Measurements from ENCODE around the gene CDC16. TPM values are rescaled to one million over a fixed set of nuclear protein-coding genes. Genes with fewer than 3 reads are reported as not detected.

Gene CDC16
- total and polyA plus RNA-seq, 2 of the 4 experiments (the other 2 are of a cell fraction): 41.6 to 66.6 TPM

DNA sequence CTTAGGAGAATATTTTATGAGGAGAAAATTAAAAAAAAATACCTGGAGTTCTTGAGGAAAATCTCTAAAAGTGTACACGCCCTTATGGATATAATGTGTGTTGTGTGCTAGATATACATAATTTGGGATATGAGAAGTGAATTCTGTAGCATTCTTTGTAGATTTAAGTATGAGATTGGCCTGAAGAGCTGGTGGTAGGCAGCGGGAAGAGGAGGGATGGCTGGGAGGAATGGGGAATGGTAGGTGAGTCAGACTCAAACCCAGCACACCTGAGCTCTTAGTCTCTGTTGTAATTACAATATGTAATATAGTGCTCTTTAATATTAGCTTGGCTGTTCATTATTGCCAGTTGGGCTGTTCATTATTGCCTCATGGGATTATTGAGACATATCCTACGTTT is 86.6 kb downstream of the CDC16 start:
- peaks cover 27% of the 10 kb centered on the region for H3K36me3 ChIP-seq (ENCODE audit: control insufficient read depth, insufficient read depth, low read length)
- in situ Hi-C loops (cut with MboI; ENCODE audit: low sequenced_read_pairs): no loop called here
- CTCF ChIA-PET: no interaction called here

More for the DNA sequence above, 86.6 kb downstream of the CDC16 start:
- no peak overlapping the region for H2BK120ac ChIP-seq (ENCODE audit: low read depth, low read length)
- no peak overlapping the region for H3K27ac ChIP-seq (ENCODE audit: insufficient read depth, low read length)
- TF ChIP-seq CEBPB (IDR thresholded peaks at IDR 0.05; ENCODE audit: low read depth, low read length): no peak
- H2AK9ac ChIP-seq (replicated peaks; ENCODE audit: low read depth, low read length, poor library complexity): no peak overlapping the region
- H3K4ac ChIP-seq (ENCODE audit: low read depth, low read length): no peak overlapping the region
- H3K79me1 ChIP-seq (ENCODE audit: low read depth in 1 of 2, low read length in 2 of 2): peaks cover 36 to 66% of the 10 kb centered on the region in 2 experiments
- no peak overlapping the region for H2BK5ac ChIP-seq (ENCODE audit: low read depth, low read length, poor library complexity, severe bottlenecking)
- H2AK5ac ChIP-seq (ENCODE audit: low read depth, low read length): no peak overlapping the region
- POLR2A ChIA-PET (ENCODE audit: unreplicated experiment): no interaction called here
- H3K18ac ChIP-seq (ENCODE audit: low read depth, low read length): no peak overlapping the region
- no peak overlapping the region for H3K4me2 ChIP-seq (ENCODE audit: low read depth, low read length)
- H3K4me3 ChIP-seq (ENCODE audit: insufficient read depth, low read depth, low read length): no peak overlapping the region
- no peaks in the 10 kb centered on the region for H3K9me3 ChIP-seq (ENCODE audit: control insufficient read depth, insufficient read depth, low read length)
- H3K56ac ChIP-seq (ENCODE audit: extremely low read depth, insufficient read depth, low read length): no peak overlapping the region
- peaks cover 9% of the 10 kb centered on the region for H3K9me1 ChIP-seq (ENCODE audit: insufficient read depth, low read length)
- WGBS, 2 experiments (ENCODE audit: extremely low coverage in 2 of 2, insufficient read length in 1 of 2): no CpG with 5 or more reads among the region's 3 CpGs
- no TSS peak for BruUV-seq (replicated peaks)
- no peak overlapping the region for H4K91ac ChIP-seq (ENCODE audit: insufficient read depth, low read depth, low read length)
- no peak overlapping the region for H2AFZ ChIP-seq (replicated peaks; ENCODE audit: low read length, poor library complexity)
- H4K8ac ChIP-seq (ENCODE audit: low read depth in 2 of 2, low read length in 2 of 2): no peak overlapping the region
- H3K9ac ChIP-seq (ENCODE audit: low read depth, low read length): no peak overlapping the region
- peaks cover 45% of the 10 kb centered on the region for H4K20me1 ChIP-seq (ENCODE audit: insufficient read depth, low read length)
- no peak overlapping the region for H2BK20ac ChIP-seq (ENCODE audit: low read depth, low read length)
- no peak overlapping the region for H3K23ac ChIP-seq (ENCODE audit: low read depth, low read length)
- no peaks in the 10 kb centered on the region for H3K27me3 ChIP-seq (ENCODE audit: control insufficient read depth, insufficient read depth, low read length)
- H3K4me1 ChIP-seq (ENCODE audit: control insufficient read depth, insufficient read depth, low read length): peaks cover 12% of the 10 kb centered on the region
- H3K14ac ChIP-seq (replicated peaks; ENCODE audit: low read depth, low read length): no peak overlapping the region
- no peak for ATAC-seq (ENCODE audit: low read depth)
- dilution Hi-C loops (cut with HindIII; ENCODE audit: low sequenced_read_pairs, unreplicated experiment): no loop called here
- H4K5ac ChIP-seq (ENCODE audit: low read depth, low read length): no peak overlapping the region
- intact Hi-C loops (cut with micrococcal nuclease): no loop called here
- no peak for DNase-seq
- H2BK15ac ChIP-seq (ENCODE audit: low read depth, low read length): no peak overlapping the region

Small RNA genes within 50 kb of the gene (microRNA-seq; reads per million reads assigned to microRNA genes)
- gene MIR4502 (ENCODE audit: insufficient read depth in 1 of 2, insufficient read length in 1 of 2, unreplicated experiment in 1 of 2) (0 to 3.1 reads per million in 2 experiments), gene MIR548AR (ENCODE audit: insufficient read depth in 1 of 2, insufficient read length in 1 of 2, unreplicated experiment in 1 of 2) (0 to 1.1 reads per million in 2 experiments)

Small RNA genes within 50 kb of the gene (small RNA-seq; reads per million reads assigned to genes)
- gene MIR4502: 0 to 0.04 (median 0) reads per million in 5 experiments
- 0 to 3.7 (median 0) reads per million in 5 experiments for gene MIR548AR

Other genes starting within 250 kb of the CDC16 start
- gene RASA3, start 102.3 kb upstream of the CDC16 start, total RNA-seq (2012; rRNA removed): 21.0 and 22.8 TPM in 2 replicates
- gene RASA3, start 102.3 kb upstream of the CDC16 start, polyA plus RNA-seq (2012; rRNA removed): 31.0 and 31.4 TPM in 2 replicates
- gene CFAP97D2, start 55.6 kb upstream of the CDC16 start, total RNA-seq (2012; rRNA removed): not detected in 2 replicates
- not detected in 2 replicates for gene CFAP97D2, start 55.6 kb upstream of the CDC16 start, polyA plus RNA-seq (2012; rRNA removed)
- gene UPF3A, start 46.7 kb downstream of the CDC16 start, total RNA-seq (2012; rRNA removed): 11.7 and 17.5 TPM in 2 replicates
- 47.2 and 51.6 TPM in 2 replicates for gene UPF3A, start 46.7 kb downstream of the CDC16 start, polyA plus RNA-seq (2012; rRNA removed)
- 13.3 and 16.4 TPM in 2 replicates for gene CHAMP1, start 79.6 kb downstream of the CDC16 start, total RNA-seq (2012; rRNA removed)
- 32.7 and 33.8 TPM in 2 replicates for gene CHAMP1, start 79.6 kb downstream of the CDC16 start, polyA plus RNA-seq (2012; rRNA removed)

All from IMR-90 (cell line).